GM19099 (cell line): ENCODE results near the gene NGEF.

Experiments
- POLR2A ChIP-seq: IDR thresholded peaks from 3 replicates; pipeline ENCODE4 v1.6.1; 2011; ENCODE audit warnings: low read depth; ENCODE audit not compliant: insufficient read length; ENCODE audit errors: extremely low read depth

The NGEF gene

DNA sequence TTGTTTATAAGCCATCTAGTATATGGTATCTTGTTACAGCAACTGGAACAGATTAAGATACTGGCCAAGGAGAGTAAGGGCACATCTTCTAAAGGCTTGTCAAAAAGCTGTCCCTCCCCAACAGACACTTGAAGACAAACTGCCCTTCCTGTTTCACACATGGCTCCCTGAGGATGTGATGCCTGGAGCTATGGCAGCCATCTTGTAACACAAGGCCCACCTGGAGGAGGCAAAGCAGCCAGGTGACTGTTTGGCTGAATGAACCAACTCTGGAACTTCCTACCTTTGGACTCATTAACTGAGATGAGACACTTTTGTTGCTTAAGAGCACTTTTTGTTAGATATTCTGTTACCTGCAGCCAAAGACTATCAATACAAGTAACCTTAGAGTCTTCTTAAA lies 88.6 kb downstream of the NGEF start:
- no peak for TF ChIP-seq POLR2A

DNA sequence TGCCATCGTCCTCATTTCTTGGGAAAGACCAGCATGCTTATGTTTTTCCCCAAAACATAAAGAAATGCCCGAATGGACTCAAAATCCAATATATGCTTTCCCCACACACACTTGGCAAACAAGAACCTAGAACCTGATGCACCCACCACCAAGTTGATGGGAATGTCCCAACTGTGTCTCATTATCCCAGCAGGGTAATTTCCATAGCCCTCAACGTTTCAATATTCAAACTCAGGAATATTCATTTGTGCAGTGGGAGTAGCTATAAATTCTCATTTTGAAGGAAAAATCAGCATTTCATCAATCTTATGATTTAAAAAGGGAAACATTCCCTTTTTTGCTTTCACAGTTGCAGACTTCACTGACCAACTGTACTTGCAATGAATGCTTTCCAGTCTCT lies 92.3 kb downstream of the NGEF start:
- no peak for TF ChIP-seq POLR2A

DNA sequence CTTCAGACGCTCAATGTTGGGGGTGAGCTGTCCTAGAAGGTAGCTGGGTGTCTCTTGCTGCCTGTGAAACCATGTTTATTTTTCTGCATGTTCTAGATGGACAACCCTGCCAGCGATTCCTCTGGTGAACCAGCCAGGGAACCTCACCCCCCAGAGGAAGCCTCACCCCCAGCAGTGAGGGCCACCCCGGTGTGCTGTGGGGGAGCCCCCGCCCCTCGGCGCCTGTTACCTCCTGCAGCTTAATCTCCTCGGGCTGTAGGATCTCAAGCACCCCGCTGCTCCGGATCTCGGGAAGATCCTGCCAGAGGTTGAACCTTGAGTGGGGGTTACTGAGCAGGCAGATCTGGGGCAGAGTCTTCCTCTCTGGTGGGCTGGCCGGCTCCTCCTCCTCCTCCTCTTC lies 93.0 kb downstream of the NGEF start:
- no peak for TF ChIP-seq POLR2A

GRCh38 chr2:232919141-232919540 lies 93.9 kb downstream of the NGEF start:
- no peak for TF ChIP-seq POLR2A

GRCh38 chr2:232913903-232914302 lies 99.2 kb downstream of the NGEF start:
- no peak for TF ChIP-seq POLR2A

GRCh38 chr2:232911712-232912277 lies 101.3 kb downstream of the NGEF start:
- no peak for TF ChIP-seq POLR2A

DNA sequence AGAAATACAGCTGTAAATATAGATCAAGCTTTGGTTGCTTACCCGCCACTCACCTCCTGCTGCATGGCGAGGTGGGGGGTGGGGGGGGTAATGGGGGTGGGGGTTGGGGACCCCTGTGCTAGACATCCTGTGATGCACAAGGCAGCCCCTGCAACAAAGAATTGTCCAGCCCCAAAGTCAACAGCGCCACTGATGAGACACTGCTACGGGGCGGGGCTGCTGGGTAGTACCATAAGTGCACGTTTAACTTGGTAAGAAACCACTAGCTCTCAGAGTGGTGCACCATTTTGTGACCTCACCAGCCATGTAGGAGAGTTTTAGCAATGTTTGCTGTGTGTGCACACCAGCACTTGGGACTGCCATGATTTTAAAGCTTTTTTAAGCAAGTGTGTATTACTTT lies 102.7 kb downstream of the NGEF start:
- TF ChIP-seq POLR2A, result no peak

- no peak for TF ChIP-seq POLR2A
These were observed 104.4 kb downstream of the NGEF start for GRCh38 chr2:232908695-232909094.

GRCh38 chr2:232903989-232904388 lies 109.1 kb downstream of the NGEF start:
- no peak for TF ChIP-seq POLR2A

DNA sequence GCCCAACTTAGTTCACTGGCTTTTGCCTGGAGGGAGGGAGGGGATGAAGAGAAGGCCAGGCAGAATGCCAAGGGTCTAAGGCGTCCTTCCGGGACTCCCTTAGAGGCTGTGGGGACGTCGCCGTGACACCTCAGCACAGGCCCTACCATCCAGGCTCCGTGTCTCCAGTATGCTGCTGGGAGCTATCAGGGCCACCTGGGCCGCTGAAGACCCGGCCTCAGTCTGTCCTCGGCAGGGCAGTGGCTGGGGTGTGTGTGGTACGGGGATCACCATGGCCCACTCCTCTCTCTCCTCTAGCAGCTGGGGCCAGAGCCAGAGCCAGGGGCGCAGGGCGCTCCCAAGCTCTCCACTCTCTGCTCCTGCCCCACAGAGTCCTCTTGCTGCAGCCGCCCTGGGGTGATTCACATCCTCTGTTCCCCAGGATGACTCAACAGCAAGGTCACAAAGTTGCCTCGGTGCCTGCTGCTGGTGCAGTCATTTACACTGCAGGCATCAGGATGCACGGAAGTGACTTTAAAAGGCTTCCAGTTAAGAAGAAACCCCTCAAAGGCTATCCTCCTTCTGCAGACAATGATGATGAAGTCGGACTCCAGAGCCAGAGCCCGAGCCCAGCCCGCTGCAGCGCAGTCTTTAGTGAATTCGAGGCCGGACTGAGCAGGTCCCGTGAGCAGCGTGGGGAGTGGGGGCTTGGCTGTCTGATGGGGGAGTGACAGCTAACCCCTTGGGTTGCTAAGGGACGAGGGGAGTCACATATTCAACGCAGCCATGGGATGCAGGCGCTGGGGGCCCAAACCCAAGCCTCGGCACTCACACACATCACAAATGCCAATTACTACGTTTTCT lies 111.1 kb downstream of the NGEF start:
- TF ChIP-seq POLR2A, result no peak

DNA sequence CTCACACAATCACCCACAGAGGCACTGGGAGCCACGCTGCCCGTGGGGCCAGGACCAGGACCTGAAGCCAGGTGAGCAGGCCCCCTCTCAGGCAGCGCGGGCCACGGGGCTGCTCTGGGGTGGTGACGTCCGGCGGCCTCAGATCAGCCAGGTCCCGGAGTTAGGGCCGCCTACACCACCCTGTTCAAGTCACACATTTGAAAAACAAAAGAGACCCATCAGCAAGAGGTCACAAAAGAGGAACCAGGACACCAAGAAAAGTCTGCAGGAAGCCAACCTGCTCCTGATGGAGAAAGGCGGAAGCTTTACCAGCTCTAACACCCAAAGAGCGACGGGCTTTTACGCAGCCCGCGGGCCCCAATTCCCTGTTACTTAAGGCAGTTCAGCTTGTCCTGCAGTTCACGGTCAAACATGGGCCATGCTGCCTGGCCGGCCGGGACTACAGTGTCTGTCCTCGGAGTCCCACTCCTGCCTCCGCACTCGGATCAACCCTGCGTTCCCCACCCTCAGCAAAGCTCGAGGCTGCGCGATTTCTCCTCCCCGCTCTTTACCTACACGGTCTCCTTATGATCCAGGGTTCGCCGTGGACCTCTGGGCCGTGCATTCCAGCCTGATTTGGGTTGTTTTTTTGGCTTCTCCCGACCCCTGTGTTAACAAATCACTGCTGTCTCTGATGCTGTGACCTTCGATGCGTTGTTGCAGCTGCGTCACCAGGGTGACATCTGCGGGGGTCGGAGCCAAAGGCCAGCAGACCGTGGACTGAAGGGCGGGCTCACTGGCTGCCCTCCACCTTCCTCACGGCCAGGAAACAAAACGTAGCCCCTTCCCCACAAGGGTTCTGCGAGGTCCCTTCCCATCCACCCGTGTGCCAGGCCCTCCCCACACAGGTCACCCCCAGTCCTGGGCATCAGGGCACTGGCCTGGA lies 112.0 kb downstream of the NGEF start:
- no peak for TF ChIP-seq POLR2A

DNA sequence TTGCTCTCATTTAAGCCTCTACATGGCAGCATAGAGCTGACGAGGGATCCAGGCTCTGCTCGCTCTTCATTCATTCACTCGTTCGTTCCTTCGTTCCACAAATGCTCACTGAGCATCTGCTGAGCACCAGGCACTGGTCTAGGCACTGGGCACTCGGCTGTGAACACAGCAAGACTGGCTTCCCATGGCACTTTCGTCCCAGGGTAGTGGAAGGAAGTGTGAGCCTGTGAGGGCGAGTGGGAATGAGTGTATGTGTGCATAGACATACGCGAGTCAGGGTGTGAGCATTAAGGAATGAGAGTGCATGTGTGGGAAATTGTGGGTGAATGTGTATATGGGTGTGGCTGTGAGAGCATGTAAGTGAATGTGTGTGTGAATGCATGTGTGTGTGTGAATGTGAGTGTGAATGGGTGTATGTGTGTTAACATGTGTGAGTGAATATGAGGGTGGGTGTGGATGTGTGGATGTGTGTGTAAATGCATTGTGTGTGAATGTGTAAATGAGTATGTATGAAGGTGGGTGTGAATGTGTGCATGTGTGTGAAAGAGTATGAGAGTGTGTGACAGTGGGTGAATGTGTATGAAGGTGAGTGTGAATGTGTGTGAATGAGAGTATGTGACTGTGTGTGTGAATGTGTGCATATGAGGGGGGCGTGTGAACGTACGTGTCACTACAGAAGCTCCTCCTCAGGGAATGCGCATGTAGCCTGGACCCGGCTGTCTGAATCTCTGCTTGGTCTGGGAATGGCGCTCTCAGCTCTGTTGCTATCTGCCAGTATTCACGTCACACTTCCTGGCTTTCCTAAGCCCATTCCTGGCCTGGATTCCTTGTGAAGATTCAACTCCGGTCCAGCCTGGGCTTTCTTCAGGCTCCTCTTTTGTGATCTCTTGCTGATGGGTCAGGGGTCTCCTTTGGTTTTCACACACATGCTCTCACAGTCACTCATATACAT lies 114.2 kb downstream of the NGEF start:
- TF ChIP-seq POLR2A, result no peak

DNA sequence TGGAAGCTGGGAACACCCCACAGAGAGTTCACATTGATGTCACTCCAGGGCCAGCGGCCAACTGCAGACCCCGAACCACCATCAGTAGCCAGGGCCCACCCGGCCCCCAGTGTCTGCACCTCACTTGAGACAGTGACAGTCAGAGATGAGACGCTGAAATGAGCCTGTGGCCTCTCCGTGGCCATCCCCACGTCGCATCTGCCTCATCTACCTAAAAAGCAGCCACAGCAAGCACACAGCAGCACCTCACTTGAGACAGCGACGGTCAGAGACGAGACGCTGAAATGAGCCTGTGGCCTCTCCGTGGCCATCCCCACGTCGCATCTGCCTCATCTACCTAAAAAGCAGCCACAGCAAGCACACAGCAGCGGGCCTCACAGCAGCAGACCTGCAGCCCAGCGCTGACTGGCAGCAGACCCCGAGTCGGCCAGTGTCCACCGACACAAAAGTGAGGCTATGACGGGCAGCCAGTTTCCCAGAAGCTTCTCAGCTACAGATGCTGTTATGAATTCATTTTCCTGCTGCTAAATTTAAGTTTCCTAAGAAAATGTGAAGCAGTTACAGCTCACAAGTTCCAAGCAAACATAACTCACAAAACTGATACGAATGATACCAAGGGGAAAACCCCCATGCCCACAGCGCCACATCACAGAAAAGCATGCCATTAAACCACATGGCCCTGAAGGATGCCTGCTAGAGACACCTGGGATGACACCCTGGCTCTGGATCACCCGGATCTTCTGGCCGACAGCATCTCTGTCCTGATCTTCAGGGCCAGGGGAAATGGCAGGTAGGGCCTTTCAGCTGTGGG lies 115.3 kb downstream of the NGEF start:
- no peak for TF ChIP-seq POLR2A
